ENCODE data around the gene ACSBG1.

DNA sequence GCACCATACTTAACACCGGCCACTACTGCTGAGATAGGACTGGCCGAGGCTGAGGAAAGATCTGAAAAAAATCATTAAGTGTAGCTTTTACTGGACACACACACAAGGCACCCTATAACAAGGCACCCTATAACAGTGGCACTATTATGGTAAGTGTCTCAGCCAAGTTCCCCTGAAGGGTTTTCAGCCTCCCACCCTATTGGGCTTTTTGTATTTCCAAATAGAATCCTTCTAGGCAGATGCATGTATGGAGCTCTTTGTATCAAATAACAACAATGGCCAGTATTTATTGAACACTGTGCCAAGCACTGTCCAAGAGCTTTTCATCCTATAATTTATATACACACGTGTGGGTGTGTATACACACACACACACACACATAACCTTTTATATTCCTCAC, 23.3 kb upstream of the ACSBG1 start:
- TF ChIP-seq POLR2A (IDR thresholded peaks at IDR 0.05; ENCODE audit: low read depth, low read length) = no peak
- TF ChIP-seq TAF1 (IDR thresholded peaks at IDR 0.05; ENCODE audit: borderline replicate concordance, low read depth, low read length) = no peak
- no peak for TF ChIP-seq POLR2AphosphoS5 (IDR thresholded peaks at IDR 0.05; ENCODE audit: low read depth, low read length)

All from GM12892 (cell line).